HAP-1 (cell line): ENCODE data around the gene ZNF410.
A peak's percentile ranks its signal among the peaks of the same experiment; 100 is the strongest.

Experiments
- DNase-seq, 2 experiments: peaks; one replicate each; pipeline ENCODE4 v3.0.0-alpha.2; 2016 to 2020; ENCODE audit warnings: low spot score in 2 of 2
- H3K27me3 ChIP-seq: fragments of 250-450 bp; sonication (Bioruptor Pico); 2 replicates; pipeline ENCODE4 v1.5.1; 2020; ENCODE audit warnings: low read depth, mild to moderate bottlenecking, moderate library complexity
- H3K36me3 ChIP-seq: fragments of 250-450 bp; sonication (Bioruptor Pico); replicated peaks from 2 replicates; pipeline ENCODE4 v1.5.1; 2020; ENCODE audit warnings: mild to moderate bottlenecking
- H3K4me1 ChIP-seq: fragments of 250-450 bp; sonication (Bioruptor Pico); 2 replicates; pipeline ENCODE4 v1.5.1; 2020; ENCODE audit warnings: mild to moderate bottlenecking
- H3K4me3 ChIP-seq: fragments of 250-450 bp; sonication (Bioruptor Pico); 2 replicates; pipeline ENCODE4 v1.5.1; 2020; ENCODE audit warnings: mild to moderate bottlenecking, moderate library complexity
- H3K9me3 ChIP-seq: fragments of 250-450 bp; sonication (Bioruptor Pico); 2 replicates; pipeline ENCODE4 v1.5.1; 2020; ENCODE audit warnings: mild to moderate bottlenecking, moderate library complexity
- in situ Hi-C: fragments of 300-500 bp; cut with MboI; formaldehyde crosslinking; loops from 3 replicates; pipeline ENCODE4 v1.14.3; 2020; ENCODE audit warnings: low sequenced_read_pairs, inconsistent platforms, mixed read lengths

The ZNF410 gene

GRCh38 chr14:73949752-73950734 is 63.4 kb downstream of the ZNF410 start, which contains the start of the genes COQ6 and FAM161B:
COQ6 (plus strand) TSS chr14:73950302; CDS start chr14:73950333, 31 bp downstream.
FAM161B (minus strand) TSS chr14:73950094; CDS start chr14:73950026, 68 bp downstream.
- Histone ChIP-seq H3K27me3 (no peaks in the 10 kb centered on the region), H3K4me1 (peaks cover 7% of the 10 kb centered on the region), H3K9me3 (no peaks in the 10 kb centered on the region), H3K4me3 (peak within 1 kb of the TSS; percentile 67), H3K36me3 (peaks cover 9% of the 10 kb centered on the region)
- peak; percentile 95 to 96 for DNase-seq
- in situ Hi-C loops: no loop called here

- H3K36me3 ChIP-seq: peaks cover 27% of the 10 kb centered on the region
- H3K27me3 ChIP-seq: no peaks in the 10 kb centered on the region
- peaks cover 7% of the 10 kb centered on the region for H3K4me1 ChIP-seq
- in situ Hi-C loops: no loop called here
- no peaks in the 10 kb centered on the region for H3K9me3 ChIP-seq
- H3K4me3 ChIP-seq: no peak overlapping the region
- no peak for DNase-seq
These were observed 67.1 kb downstream of the ZNF410 start for GRCh38 chr14:73953731-73954130.

- Histone ChIP-seq H3K9me3 (no peaks in the 10 kb centered on the region), H3K4me1 (peaks cover 4% of the 10 kb centered on the region), H3K36me3 (peaks cover 43% of the 10 kb centered on the region), H3K4me3 (no peak overlapping the region), H3K27me3 (no peaks in the 10 kb centered on the region)
- no peak for DNase-seq
- in situ Hi-C loops: no loop called here
These were observed 69.0 kb downstream of the ZNF410 start for GRCh38 chr14:73955674-73956073.

GRCh38 chr14:73958591-73958990 is 71.9 kb downstream of the ZNF410 start:
- Histone ChIP-seq H3K4me3 (no peak overlapping the region), H3K4me1 (no peaks in the 10 kb centered on the region), H3K36me3 (peaks cover 57% of the 10 kb centered on the region), H3K9me3 (no peaks in the 10 kb centered on the region), H3K27me3 (no peaks in the 10 kb centered on the region)
- in situ Hi-C loops: no loop called here
- no peak for DNase-seq

GRCh38 chr14:73961192-73961591 is 74.5 kb downstream of the ZNF410 start:
- DNase-seq: no peak
- Histone ChIP-seq H3K27me3 (no peaks in the 10 kb centered on the region), H3K4me1 (no peaks in the 10 kb centered on the region), H3K4me3 (no peak overlapping the region), H3K9me3 (no peaks in the 10 kb centered on the region), H3K36me3 (peaks cover 49% of the 10 kb centered on the region)
- in situ Hi-C loops: no loop called here

GRCh38 chr14:73965216-73965615 is 78.6 kb downstream of the ZNF410 start:
- Histone ChIP-seq H3K9me3 (no peaks in the 10 kb centered on the region), H3K4me1 (no peaks in the 10 kb centered on the region), H3K36me3 (peaks cover 39% of the 10 kb centered on the region), H3K27me3 (no peaks in the 10 kb centered on the region), H3K4me3 (no peak overlapping the region)
- no peak for DNase-seq
- in situ Hi-C loops: no loop called here

GRCh38 chr14:73968885-73969284 is 82.2 kb downstream of the ZNF410 start:
- in situ Hi-C loops: no loop called here

GRCh38 chr14:73973497-73973896 is 86.8 kb downstream of the ZNF410 start:
- Histone ChIP-seq H3K4me1 (no peaks in the 10 kb centered on the region), H3K9me3 (no peaks in the 10 kb centered on the region), H3K4me3 (no peak overlapping the region), H3K27me3 (no peaks in the 10 kb centered on the region), H3K36me3 (peaks cover 16% of the 10 kb centered on the region)
- DNase-seq: no peak
- in situ Hi-C loops: no loop called here

More at GRCh38 chr14:73968885-73969284, 82.2 kb downstream of the ZNF410 start:
- no peak overlapping the region for H3K4me3 ChIP-seq
- H3K4me1 ChIP-seq: no peaks in the 10 kb centered on the region
- H3K27me3 ChIP-seq: no peaks in the 10 kb centered on the region
- H3K36me3 ChIP-seq: peaks cover 22% of the 10 kb centered on the region
- no peak for DNase-seq
- no peaks in the 10 kb centered on the region for H3K9me3 ChIP-seq

- Histone ChIP-seq H3K4me1 (no peaks in the 10 kb centered on the region), H3K27me3 (no peaks in the 10 kb centered on the region), H3K36me3 (peaks cover 5% of the 10 kb centered on the region), H3K9me3 (no peaks in the 10 kb centered on the region), H3K4me3 (no peak overlapping the region)
- DNase-seq: no peak
- in situ Hi-C loops: no loop called here
These were observed 89.5 kb downstream of the ZNF410 start for GRCh38 chr14:73976125-73976524.

GRCh38 chr14:73977896-73978295 is 91.2 kb downstream of the ZNF410 start:
- in situ Hi-C loops: no loop called here
- Histone ChIP-seq H3K4me1 (no peaks in the 10 kb centered on the region), H3K9me3 (no peaks in the 10 kb centered on the region), H3K36me3 (peaks cover 5% of the 10 kb centered on the region), H3K27me3 (no peaks in the 10 kb centered on the region), H3K4me3 (no peak overlapping the region)
- no peak for DNase-seq
